Endothelial cell of umbilical vein (primary cell): ENCODE data around the gene FAM241B.

Experiments used
- CTCF ChIP-seq, 2 donors: IDR thresholded peaks; 1 replicate in 1 of 2; 2 replicates in 1 of 2; pipeline ENCODE4 v1.5.1; 2011; ENCODE audit warnings: low read length in 2 of 2, mild to moderate bottlenecking in 2 of 2, moderate library complexity in 2 of 2, control low read depth in 1 of 2, inconsistent platforms in 1 of 2, low read depth in 1 of 2; ENCODE audit not compliant: insufficient read depth in 1 of 2; ENCODE audit errors: extremely low read depth in 1 of 2
- EZH2 ChIP-seq: IDR thresholded peaks from 2 replicates; pipeline ENCODE4 v1.6.1; 2012; ENCODE audit warnings: borderline replicate concordance, low read depth, mild to moderate bottlenecking, moderate library complexity, low read length, inconsistent platforms; ENCODE audit not compliant: severe bottlenecking
- GATA2 ChIP-seq: IDR thresholded peaks from 2 replicates; pipeline ENCODE4 v1.7.0; 2011; ENCODE audit warnings: low read depth, mild to moderate bottlenecking, moderate library complexity, mixed read lengths, low read length; ENCODE audit not compliant: insufficient read length, insufficient read depth
- POLR2A ChIP-seq: IDR thresholded peaks from 2 replicates; pipeline ENCODE4 v1.6.1; 2012; ENCODE audit warnings: low read depth, mild to moderate bottlenecking, control low read depth, low read length
- POLR2AphosphoS5 ChIP-seq: IDR thresholded peaks from 2 replicates; pipeline ENCODE4 v1.6.1; 2012; ENCODE audit warnings: low read depth, mild to moderate bottlenecking, control low read depth, low read length, moderate library complexity; ENCODE audit not compliant: insufficient read depth

GRCh38 chr10:69619626-69620025 lies 10.4 kb upstream of the FAM241B start:
- TF ChIP-seq POLR2A: no peak
- no peak for TF ChIP-seq GATA2
- TF ChIP-seq CTCF (IDR thresholded peaks at IDR 0.05; ENCODE audit: extremely low read depth in 1 of 2, insufficient read depth in 1 of 2, low read depth in 1 of 2, low read length in 2 of 2): no peak
- TF ChIP-seq POLR2AphosphoS5: no peak
- TF ChIP-seq EZH2: no peak
